Adrenal gland (tissue), 5 donors: ENCODE data around the gene ARIH1.

Source experiments
- CTCF ChIP-seq, 6 experiments: fragments of 450-650 bp in 4 of 6; fragments of 200-600 bp in 2 of 6; sonication (generic) in 1 of 6; IDR thresholded peaks; 1 replicate in 5 of 6; 2 replicates in 1 of 6; pipeline versions ENCODE4 v1.5.1 to v1.8.0; 2016 to 2021; ENCODE audit warnings: antibody characterized with exemption in 6 of 6, mild to moderate bottlenecking in 2 of 6, moderate library complexity in 1 of 6
- POLR2A ChIP-seq, 2 donors: fragments of 450-650 bp; IDR thresholded peaks; one replicate each; pipeline ENCODE4 v1.6.1; 2017; ENCODE audit warnings: antibody characterized with exemption in 2 of 2, mild to moderate bottlenecking in 2 of 2, moderate library complexity in 1 of 2
- donor health status: DM: no; HTN: no; CAD: no.

DNA sequence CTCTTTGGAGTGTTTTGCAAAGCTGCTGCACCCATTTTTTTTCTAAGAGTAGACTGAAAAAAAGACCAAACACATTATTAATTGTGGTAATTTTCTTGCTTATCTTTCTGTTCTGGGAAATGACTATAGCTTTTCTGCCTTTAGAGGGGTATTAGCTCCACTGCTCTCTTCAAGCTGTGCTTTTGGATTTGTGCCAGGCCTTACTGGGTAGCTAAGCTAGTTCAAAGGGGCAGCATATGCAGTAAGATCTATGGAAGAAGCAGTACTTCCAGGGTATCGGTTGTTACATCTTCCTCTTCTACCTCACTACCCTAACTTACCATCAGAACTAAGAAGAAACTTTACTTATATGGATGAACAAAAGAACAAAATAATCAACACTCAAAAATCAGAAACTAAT lies 28.7 kb upstream of the ARIH1 start:
- TF ChIP-seq CTCF (IDR thresholded peaks at IDR 0.05), result no peak
- no peak for TF ChIP-seq POLR2A (IDR thresholded peaks at IDR 0.05)
